Measurements from ENCODE around the gene HOOK1. TPM values are rescaled to one million over a fixed set of nuclear protein-coding genes. Genes with fewer than 3 reads are reported as not detected.
"Not testable (repeated sequence)": the region's sequence is repeated elsewhere in the genome, so short reads cannot be mapped to it uniquely, and the experiment has no call there.

HOOK1 gene
- total RNA-seq, 2 donors from 2014 or later: 0.27 to 0.63 TPM

DNA sequence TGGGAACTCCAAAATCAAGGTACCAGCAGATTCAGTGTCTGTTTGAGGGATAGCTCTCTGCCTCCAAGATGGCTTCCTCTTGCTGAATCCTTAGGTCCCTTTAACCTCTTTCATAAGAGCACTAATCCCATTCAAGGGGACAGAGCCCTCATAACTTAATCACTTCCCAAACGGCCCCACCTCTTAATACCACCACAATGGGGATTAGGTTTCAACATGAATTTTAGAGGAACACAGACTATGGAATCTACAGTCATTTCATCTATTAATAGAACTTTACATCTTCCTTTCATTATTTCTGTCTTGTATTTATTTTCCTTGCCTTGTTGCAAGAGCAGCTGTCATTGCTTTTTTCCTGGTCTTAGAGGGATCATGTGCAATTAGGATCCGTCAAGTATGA, 30.3 kb downstream of the HOOK1 start:
- Histone ChIP-seq H3K9me3 (no peaks in the 10 kb centered on the region), H3K36me3 (no peaks in the 10 kb centered on the region), H3K4me3 (no peak overlapping the region), H3K27me3 (replicated peaks; ENCODE audit: insufficient read depth) (no peaks in the 10 kb centered on the region), H3K27ac (no peak overlapping the region), H3K4me1 (ENCODE audit: control insufficient read depth in 1 of 2, low read depth in 2 of 2) (no peaks in the 10 kb centered on the region)
- no peak for ATAC-seq (ENCODE audit: insufficient number of reproducible peaks, low FRiP score, low read depth)
- no peak for DNase-seq (ENCODE audit: low spot score)
- TF ChIP-seq, protein P1, sequence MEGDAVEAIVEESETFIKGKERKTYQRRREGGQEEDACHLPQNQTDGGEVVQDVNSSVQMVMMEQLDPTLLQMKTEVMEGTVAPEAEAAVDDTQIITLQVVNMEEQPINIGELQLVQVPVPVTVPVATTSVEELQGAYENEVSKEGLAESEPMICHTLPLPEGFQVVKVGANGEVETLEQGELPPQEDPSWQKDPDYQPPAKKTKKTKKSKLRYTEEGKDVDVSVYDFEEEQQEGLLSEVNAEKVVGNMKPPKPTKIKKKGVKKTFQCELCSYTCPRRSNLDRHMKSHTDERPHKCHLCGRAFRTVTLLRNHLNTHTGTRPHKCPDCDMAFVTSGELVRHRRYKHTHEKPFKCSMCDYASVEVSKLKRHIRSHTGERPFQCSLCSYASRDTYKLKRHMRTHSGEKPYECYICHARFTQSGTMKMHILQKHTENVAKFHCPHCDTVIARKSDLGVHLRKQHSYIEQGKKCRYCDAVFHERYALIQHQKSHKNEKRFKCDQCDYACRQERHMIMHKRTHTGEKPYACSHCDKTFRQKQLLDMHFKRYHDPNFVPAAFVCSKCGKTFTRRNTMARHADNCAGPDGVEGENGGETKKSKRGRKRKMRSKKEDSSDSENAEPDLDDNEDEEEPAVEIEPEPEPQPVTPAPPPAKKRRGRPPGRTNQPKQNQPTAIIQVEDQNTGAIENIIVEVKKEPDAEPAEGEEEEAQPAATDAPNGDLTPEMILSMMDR (IDR thresholded peaks at IDR 0.05): no peak

DNA sequence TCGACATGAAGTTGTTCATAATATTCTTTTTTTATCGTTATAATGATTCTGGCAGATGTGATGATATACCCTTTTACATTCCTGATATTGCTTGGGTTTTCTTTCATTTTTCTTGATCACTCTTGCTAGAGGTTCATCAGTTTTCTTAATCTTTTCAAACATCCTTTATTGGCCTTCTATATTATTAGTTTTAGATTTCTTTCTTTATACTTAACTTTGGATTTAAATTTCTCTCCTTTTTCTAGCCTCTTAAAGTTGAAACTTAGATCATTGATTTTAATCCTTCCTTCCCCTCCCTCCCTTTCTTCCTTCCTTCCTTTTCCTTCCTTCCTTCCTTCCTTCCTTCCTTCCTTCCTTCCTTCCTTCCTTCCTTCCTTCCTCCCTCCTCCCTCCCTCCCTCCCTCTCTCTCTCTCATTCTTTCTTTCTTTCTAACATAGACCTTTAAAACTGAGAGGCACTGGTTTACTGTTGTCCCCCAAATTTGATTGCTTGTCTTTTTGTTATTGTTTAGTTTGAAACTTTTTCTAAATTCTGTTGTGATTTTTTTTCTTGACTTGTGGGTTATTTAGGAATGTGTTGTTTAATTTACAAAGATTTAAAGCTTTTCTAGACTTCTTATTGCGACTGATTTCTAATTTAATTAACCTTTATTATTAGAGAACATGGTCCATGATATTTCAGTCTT, 31.6 kb downstream of the HOOK1 start:
- Histone ChIP-seq H3K27ac (no peak overlapping the region), H3K9me3 (no peaks in the 10 kb centered on the region), H3K36me3 (no peaks in the 10 kb centered on the region), H3K4me1 (ENCODE audit: control insufficient read depth in 1 of 2, low read depth in 2 of 2) (no peaks in the 10 kb centered on the region), H3K4me3 (no peak overlapping the region), H3K27me3 (replicated peaks; ENCODE audit: insufficient read depth) (no peaks in the 10 kb centered on the region)
- ATAC-seq (ENCODE audit: insufficient number of reproducible peaks, low FRiP score, low read depth) (no peak), DNase-seq (ENCODE audit: low spot score) (no peak)
- TF ChIP-seq, protein P1 (IDR thresholded peaks at IDR 0.05): no peak

DNA sequence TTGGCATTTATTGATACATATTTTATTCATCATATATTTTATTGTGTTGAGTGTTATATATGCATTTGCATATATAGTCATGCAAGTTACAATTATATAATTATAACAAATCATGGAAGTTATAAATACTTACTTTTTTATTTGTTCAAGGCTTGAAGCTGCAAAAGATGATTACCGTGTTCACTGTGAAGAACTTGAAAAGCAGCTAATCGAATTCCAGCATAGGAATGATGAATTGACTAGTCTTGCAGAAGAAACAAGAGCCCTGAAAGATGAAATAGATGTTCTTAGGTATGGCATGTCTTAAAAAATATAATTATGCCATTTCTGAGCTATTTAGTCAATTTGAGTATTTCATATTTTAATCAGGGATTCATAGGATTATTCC, 32.1 kb downstream of the HOOK1 start:
- TF ChIP-seq, protein P1 (IDR thresholded peaks at IDR 0.05): no peak
- no peak overlapping the region for H3K27ac ChIP-seq
- no peaks in the 10 kb centered on the region for H3K36me3 ChIP-seq
- H3K27me3 ChIP-seq (replicated peaks; ENCODE audit: insufficient read depth): no peaks in the 10 kb centered on the region
- ATAC-seq (ENCODE audit: insufficient number of reproducible peaks, low FRiP score, low read depth) (no peak), DNase-seq (ENCODE audit: low spot score) (no peak)
- no peaks in the 10 kb centered on the region for H3K9me3 ChIP-seq
- no peak overlapping the region for H3K4me3 ChIP-seq
- H3K4me1 ChIP-seq (ENCODE audit: control insufficient read depth in 1 of 2, low read depth in 2 of 2): no peaks in the 10 kb centered on the region

DNA sequence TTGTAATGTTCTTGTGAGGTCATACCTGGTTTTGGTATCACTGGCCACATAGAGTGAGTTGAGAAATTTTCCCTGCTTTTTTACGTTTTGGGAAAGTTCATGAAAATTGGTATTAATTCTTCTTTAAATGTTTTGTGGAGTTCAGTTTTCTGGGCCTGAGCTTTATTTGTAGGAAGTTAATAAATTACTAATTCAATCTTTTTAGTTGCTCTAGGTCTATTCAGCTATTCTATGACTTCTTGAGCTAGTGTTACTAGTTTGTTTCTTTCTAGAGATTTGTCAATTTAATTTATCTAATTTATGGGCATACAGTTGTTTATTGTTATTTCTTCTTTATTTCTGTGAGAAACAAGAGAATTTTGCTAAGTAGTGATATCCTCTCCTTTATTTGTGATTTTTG, 37.4 kb downstream of the HOOK1 start:
- no peak for DNase-seq (ENCODE audit: low spot score)
- H3K9me3 ChIP-seq: peaks cover 4% of the 10 kb centered on the region
- H3K4me3 ChIP-seq: no peak overlapping the region
- no peak overlapping the region for H3K27ac ChIP-seq
- H3K4me1 ChIP-seq (ENCODE audit: control insufficient read depth in 1 of 2, low read depth in 2 of 2): no peaks in the 10 kb centered on the region
- ATAC-seq (ENCODE audit: insufficient number of reproducible peaks, low FRiP score, low read depth): no peak
- TF ChIP-seq, protein P1 (IDR thresholded peaks at IDR 0.05): no peak
- H3K27me3 ChIP-seq (replicated peaks; ENCODE audit: insufficient read depth): no peaks in the 10 kb centered on the region
- no peaks in the 10 kb centered on the region for H3K36me3 ChIP-seq

DNA sequence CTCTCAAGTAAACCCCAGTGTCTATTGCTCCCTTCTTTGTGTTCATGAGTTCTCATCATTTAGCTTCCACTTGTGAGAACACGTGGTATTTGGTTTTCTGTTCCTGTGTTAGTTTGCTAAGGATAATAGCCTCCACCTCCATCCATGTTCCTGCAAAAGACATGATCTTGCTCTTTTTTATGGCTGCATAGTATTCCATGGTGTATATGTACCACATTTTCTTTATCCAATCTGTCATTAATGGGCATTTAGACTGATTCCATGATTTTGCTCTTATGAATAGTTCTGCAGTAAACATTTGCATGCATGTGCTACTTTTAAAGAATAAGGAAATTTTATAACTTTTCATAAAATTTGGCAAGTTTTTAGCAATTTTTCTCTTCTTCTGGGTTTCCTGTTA, 40.5 kb downstream of the HOOK1 start:
- H3K4me1 ChIP-seq (ENCODE audit: control insufficient read depth in 1 of 2, low read depth in 2 of 2); H3K9me3 ChIP-seq; H3K27me3 ChIP-seq (replicated peaks; ENCODE audit: insufficient read depth); H3K36me3 ChIP-seq; DNase-seq (ENCODE audit: low spot score); ATAC-seq (ENCODE audit: insufficient number of reproducible peaks, low FRiP score, low read depth); H3K4me3 ChIP-seq; H3K27ac ChIP-seq: not testable (repeated sequence)
